HepG2 (cell line): ENCODE data around the gene GPN2. TPM values are rescaled to one million over a fixed set of nuclear protein-coding genes. Genes with fewer than 3 reads are reported as not detected.

Experiments used
- DR1 ChIP-seq: sonication (generic); formaldehyde crosslinking; IDR thresholded peaks from 2 replicates; pipeline ENCODE4 v1.8.0; 2021; ENCODE audit warnings: mild to moderate bottlenecking, missing genetic modification reagents, inconsistent platforms
- ERF ChIP-seq: IDR thresholded peaks from 2 replicates; pipeline ENCODE4 v1.6.1; 2018; ENCODE audit warnings: missing biosample characterization, missing genetic modification reagents
- NFE2L1 ChIP-seq: sonication (generic); formaldehyde crosslinking; IDR thresholded peaks from 2 replicates; pipeline ENCODE4 v1.4.0; 2020; ENCODE audit warnings: missing genetic modification reagents, mild to moderate bottlenecking, borderline replicate concordance
- SNAPC4 ChIP-seq: sonication (generic); formaldehyde crosslinking; IDR thresholded peaks from 2 replicates; pipeline ENCODE4 v1.4.0; 2020; ENCODE audit warnings: mild to moderate bottlenecking, missing genetic modification reagents
- ZNF432 ChIP-seq: sonication (generic); formaldehyde crosslinking; IDR thresholded peaks from 2 replicates; pipeline ENCODE4 v1.5.0; 2020; ENCODE audit warnings: missing genetic modification reagents, mild to moderate bottlenecking, borderline replicate concordance
- ZNF781 ChIP-seq: sonication (generic); formaldehyde crosslinking; IDR thresholded peaks from 2 replicates; pipeline ENCODE4 v1.5.1; 2020; ENCODE audit warnings: borderline replicate concordance, mild to moderate bottlenecking, missing genetic modification reagents; ENCODE audit errors: not compliant biosample characterization
- polyA plus RNA-seq, 8 experiments: library from polyadenylated mRNA; depleted of rRNA in 3 of 8; stranded (reverse) in 7 of 8; unstranded in 1 of 8; fragments of >200 nt; fragmentation: Illumina TruSeq in 4 of 8; extraction: Trizol in 4 of 8; gene quantifications; 2 replicates each; pipeline versions ENCODE4 v1.2.1 to v1.2.3, GENCODE V29; 2011 to 2016; ENCODE audit warnings: low read depth in 4 of 8, missing spikeins in 1 of 8, mixed read lengths in 1 of 8; ENCODE audit not compliant: insufficient read depth in 1 of 8
- total RNA-seq, 5 experiments: library from RNA; depleted of rRNA; stranded (reverse); fragments of >200 nt; fragmentation: Illumina TruSeq; extraction: Trizol; gene quantifications; 2 replicates each; pipeline ENCODE4 v1.2.3, GENCODE V29; 2016; ENCODE audit warnings: low read depth in 1 of 5
- TF ChIP-seq, protein P1 (sequence below): IDR thresholded peaks from 2 replicates; pipeline ENCODE4 v1.6.1; 2016; ENCODE audit warnings: mild to moderate bottlenecking
- TF ChIP-seq, protein P2 (sequence below): sonication (generic); formaldehyde crosslinking; IDR thresholded peaks from 2 replicates; pipeline ENCODE4 v1.4.0; 2020; ENCODE audit warnings: missing genetic modification reagents, borderline replicate concordance
- TF ChIP-seq, protein P3 (sequence below): IDR thresholded peaks from 2 replicates; pipeline ENCODE4 v1.6.1; 2016; ENCODE audit warnings: low read depth, missing genetic modification reagents, missing compliant biosample characterization

GPN2 gene
- total and polyA plus RNA-seq, 2 of the 13 experiments (the other 11 are each of a cell fraction or from before 2014, with no cell fraction given), result 19.3 to 38.9 TPM

DNA sequence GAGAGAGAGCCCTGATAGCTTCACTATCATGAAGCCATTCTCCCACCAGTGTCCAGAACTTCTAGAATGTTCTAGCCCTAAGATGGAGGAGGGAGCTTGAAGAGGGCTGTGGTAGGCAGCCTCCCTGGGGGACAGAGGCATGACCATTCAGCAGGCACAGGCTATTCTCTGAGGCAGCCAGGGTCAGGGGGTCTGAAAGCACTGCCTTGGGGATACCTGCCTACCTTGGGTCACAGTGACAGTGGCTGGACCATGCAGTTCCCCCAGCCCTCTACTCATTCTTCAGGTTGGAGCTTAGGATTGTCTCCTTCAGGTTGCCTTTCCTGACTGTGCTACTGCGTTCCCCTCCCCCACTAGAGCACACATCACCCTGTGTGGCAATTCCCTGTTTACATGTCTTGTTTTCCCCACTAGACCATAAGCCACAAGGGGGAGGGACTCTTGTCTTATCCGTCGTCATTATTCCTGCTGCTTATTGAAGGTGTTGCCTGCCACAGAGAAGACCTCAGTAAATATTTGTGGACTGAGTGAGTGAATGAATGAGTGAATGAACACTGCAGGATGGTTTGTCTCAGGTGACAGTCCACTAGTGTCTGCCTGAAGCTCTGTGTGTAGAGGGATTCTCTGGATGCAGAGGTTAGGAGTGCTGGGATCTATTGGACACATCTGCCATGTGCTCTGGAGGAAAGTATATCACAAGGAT is 58.4 kb downstream of the GPN2 start (continued):
- no peak for TF ChIP-seq SNAPC4
- TF ChIP-seq, protein P1, sequence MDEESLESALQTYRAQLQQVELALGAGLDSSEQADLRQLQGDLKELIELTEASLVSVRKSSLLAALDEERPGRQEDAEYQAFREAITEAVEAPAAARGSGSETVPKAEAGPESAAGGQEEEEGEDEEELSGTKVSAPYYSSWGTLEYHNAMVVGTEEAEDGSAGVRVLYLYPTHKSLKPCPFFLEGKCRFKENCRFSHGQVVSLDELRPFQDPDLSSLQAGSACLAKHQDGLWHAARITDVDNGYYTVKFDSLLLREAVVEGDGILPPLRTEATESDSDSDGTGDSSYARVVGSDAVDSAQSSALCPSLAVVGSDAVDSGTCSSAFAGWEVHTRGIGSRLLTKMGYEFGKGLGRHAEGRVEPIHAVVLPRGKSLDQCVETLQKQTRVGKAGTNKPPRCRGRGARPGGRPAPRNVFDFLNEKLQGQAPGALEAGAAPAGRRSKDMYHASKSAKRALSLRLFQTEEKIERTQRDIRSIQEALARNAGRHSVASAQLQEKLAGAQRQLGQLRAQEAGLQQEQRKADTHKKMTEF, result peak; percentile 78; the same call in 1 of the 2 replicates
- TF ChIP-seq, protein P2, sequence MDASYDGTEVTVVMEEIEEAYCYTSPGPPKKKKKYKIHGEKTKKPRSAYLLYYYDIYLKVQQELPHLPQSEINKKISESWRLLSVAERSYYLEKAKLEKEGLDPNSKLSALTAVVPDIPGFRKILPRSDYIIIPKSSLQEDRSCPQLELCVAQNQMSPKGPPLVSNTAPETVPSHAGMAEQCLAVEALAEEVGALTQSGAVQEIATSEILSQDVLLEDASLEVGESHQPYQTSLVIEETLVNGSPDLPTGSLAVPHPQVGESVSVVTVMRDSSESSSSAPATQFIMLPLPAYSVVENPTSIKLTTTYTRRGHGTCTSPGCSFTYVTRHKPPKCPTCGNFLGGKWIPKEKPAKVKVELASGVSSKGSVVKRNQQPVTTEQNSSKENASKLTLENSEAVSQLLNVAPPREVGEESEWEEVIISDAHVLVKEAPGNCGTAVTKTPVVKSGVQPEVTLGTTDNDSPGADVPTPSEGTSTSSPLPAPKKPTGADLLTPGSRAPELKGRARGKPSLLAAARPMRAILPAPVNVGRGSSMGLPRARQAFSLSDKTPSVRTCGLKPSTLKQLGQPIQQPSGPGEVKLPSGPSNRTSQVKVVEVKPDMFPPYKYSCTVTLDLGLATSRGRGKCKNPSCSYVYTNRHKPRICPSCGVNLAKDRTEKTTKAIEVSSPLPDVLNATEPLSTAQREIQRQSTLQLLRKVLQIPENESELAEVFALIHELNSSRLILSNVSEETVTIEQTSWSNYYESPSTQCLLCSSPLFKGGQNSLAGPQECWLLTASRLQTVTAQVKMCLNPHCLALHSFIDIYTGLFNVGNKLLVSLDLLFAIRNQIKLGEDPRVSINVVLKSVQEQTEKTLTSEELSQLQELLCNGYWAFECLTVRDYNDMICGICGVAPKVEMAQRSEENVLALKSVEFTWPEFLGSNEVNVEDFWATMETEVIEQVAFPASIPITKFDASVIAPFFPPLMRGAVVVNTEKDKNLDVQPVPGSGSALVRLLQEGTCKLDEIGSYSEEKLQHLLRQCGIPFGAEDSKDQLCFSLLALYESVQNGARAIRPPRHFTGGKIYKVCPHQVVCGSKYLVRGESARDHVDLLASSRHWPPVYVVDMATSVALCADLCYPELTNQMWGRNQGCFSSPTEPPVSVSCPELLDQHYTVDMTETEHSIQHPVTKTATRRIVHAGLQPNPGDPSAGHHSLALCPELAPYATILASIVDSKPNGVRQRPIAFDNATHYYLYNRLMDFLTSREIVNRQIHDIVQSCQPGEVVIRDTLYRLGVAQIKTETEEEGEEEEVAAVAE (CRISPR knock-in tag), result peak; percentile 77; the same call in 1 of the 2 replicates
- TF ChIP-seq NFE2L1 (CRISPR knock-in tag), result no peak
- TF ChIP-seq, protein P3, sequence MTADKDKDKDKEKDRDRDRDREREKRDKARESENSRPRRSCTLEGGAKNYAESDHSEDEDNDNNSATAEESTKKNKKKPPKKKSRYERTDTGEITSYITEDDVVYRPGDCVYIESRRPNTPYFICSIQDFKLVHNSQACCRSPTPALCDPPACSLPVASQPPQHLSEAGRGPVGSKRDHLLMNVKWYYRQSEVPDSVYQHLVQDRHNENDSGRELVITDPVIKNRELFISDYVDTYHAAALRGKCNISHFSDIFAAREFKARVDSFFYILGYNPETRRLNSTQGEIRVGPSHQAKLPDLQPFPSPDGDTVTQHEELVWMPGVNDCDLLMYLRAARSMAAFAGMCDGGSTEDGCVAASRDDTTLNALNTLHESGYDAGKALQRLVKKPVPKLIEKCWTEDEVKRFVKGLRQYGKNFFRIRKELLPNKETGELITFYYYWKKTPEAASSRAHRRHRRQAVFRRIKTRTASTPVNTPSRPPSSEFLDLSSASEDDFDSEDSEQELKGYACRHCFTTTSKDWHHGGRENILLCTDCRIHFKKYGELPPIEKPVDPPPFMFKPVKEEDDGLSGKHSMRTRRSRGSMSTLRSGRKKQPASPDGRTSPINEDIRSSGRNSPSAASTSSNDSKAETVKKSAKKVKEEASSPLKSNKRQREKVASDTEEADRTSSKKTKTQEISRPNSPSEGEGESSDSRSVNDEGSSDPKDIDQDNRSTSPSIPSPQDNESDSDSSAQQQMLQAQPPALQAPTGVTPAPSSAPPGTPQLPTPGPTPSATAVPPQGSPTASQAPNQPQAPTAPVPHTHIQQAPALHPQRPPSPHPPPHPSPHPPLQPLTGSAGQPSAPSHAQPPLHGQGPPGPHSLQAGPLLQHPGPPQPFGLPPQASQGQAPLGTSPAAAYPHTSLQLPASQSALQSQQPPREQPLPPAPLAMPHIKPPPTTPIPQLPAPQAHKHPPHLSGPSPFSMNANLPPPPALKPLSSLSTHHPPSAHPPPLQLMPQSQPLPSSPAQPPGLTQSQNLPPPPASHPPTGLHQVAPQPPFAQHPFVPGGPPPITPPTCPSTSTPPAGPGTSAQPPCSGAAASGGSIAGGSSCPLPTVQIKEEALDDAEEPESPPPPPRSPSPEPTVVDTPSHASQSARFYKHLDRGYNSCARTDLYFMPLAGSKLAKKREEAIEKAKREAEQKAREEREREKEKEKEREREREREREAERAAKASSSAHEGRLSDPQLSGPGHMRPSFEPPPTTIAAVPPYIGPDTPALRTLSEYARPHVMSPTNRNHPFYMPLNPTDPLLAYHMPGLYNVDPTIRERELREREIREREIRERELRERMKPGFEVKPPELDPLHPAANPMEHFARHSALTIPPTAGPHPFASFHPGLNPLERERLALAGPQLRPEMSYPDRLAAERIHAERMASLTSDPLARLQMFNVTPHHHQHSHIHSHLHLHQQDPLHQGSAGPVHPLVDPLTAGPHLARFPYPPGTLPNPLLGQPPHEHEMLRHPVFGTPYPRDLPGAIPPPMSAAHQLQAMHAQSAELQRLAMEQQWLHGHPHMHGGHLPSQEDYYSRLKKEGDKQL (CRISPR knock-in tag), result peak; percentile 76; the same call in 1 of the 2 replicates
- TF ChIP-seq ZNF781 (CRISPR knock-in tag), result no peak
- TF ChIP-seq ERF (CRISPR knock-in tag), result peak; percentile 60; the same call in 1 of the 2 replicates
- TF ChIP-seq DR1 (CRISPR knock-in tag), result no peak
- no peak for TF ChIP-seq ZNF432
